ENCODE measurements around the gene FEM1C.

DNA sequence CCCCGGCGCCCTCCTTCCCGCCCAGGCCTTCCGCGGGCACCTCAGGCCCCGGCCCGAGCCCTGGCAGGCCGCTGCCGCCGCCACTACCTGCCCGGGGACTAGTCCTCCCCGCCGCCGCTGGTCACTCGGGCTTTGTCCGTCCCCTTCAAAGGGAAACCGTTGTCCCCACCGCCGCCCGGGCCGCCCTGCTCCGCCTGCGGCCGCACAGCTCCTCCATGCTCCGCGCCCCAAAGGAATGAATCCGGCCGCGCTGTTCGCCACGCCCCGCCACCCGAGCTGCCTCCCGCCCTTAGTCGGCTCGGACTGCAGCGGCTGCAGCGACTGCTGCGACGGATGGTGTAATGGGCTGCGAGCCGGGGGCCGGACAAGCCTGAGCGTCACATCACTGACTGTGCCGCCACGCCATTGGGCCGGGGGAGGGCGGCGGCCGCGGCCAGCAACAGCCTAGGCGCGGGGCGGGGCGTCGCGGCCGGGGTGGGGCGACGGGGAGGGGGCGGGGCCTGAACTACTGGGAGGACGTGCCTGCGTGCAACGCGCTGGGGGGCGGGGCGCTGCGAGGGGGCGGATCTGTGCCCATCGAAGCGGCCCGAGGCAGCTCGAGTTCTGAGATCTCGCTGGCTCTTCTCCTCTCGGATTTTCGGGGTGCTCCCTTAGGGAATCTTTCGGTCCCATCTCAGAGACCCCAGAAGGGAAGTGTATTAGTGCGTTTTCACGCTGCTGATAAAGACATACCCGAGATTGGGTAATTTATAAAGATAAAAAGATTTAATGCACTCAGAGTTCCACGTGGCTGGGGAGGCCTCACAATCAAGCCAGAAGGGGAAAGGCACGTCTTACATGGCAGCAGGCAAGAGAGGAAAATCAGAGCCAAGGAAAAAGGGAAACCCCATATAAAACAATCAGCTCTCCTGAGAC is at the start of gene FEM1C:
- TF ChIP-seq, protein P1, sequence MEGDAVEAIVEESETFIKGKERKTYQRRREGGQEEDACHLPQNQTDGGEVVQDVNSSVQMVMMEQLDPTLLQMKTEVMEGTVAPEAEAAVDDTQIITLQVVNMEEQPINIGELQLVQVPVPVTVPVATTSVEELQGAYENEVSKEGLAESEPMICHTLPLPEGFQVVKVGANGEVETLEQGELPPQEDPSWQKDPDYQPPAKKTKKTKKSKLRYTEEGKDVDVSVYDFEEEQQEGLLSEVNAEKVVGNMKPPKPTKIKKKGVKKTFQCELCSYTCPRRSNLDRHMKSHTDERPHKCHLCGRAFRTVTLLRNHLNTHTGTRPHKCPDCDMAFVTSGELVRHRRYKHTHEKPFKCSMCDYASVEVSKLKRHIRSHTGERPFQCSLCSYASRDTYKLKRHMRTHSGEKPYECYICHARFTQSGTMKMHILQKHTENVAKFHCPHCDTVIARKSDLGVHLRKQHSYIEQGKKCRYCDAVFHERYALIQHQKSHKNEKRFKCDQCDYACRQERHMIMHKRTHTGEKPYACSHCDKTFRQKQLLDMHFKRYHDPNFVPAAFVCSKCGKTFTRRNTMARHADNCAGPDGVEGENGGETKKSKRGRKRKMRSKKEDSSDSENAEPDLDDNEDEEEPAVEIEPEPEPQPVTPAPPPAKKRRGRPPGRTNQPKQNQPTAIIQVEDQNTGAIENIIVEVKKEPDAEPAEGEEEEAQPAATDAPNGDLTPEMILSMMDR (IDR thresholded peaks at IDR 0.05): no peak
- TF ChIP-seq EZH2 (IDR thresholded peaks at IDR 0.05): no peak

All from neural progenitor cell (in vitro differentiated cells).